Skin of body (tissue), 2 donors: ENCODE results near the gene PCDHGB1. TPM values are rescaled to one million over a fixed set of nuclear protein-coding genes. Genes with fewer than 3 reads are reported as not detected.
"Not testable (repeated sequence)": the region's sequence is repeated elsewhere in the genome, so short reads cannot be mapped to it uniquely, and the experiment has no call there.

Experiments used
- DNase-seq: peaks from one replicate; lab custom pipeline; 2025; lab: John Stamatoyannopoulos, UW
- total RNA-seq: library from RNA; depleted of rRNA; stranded (reverse); fragments of >200 nt; gene quantifications from one replicate; pipeline ENCODE4 v1.2.3, GENCODE V29; 2014

PCDHGB1 gene
- 2.6 TPM for total RNA-seq

DNA sequence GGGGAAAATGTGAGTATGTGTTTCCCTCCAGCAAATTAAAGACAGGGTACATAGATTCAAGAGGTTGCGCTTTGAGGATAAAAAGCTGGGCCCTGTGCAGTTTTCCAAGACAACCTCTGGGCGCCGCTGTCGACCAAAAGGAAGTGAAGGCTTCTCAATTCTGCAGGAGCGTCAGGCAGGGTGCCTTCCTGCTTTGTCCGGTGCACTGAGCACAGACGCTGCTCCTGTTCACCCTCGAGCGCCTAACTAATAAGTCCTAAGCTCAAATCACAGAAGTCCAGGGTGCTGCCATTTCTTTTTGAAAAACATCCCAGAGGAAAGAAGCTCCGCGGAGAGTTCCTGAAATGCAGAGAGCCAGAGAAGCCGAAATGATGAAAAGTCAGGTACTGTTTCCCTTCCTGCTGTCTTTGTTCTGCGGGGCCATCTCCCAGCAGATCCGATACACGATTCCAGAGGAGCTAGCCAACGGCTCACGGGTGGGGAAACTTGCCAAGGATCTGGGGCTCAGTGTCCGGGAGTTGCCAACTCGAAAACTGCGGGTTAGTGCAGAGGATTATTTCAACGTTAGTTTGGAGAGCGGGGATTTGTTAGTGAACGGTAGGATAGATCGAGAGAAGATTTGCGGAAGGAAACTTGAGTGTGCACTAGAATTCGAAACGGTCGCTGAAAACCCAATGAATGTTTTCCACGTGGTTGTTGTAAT, at the start of gene PCDHGB1:
TSS of gene PCDHGB1 (plus strand) at position 183 of the 703 bp plus-strand sequence. CDS start at position 345, 162 bp downstream.
- DNase-seq: no peak

- DNase-seq: no peak
Measured at GRCh38 chr5:141303756-141304155, 46.1 kb upstream of the PCDHGB1 start, which contains the start of gene SLC25A2. SLC25A2 (minus strand) TSS chr5:141304049; CDS start chr5:141303865, 184 bp downstream.

- DNase-seq: no peak
Measured at GRCh38 chr5:141306630-141307029, 43.3 kb upstream of the PCDHGB1 start.

DNA sequence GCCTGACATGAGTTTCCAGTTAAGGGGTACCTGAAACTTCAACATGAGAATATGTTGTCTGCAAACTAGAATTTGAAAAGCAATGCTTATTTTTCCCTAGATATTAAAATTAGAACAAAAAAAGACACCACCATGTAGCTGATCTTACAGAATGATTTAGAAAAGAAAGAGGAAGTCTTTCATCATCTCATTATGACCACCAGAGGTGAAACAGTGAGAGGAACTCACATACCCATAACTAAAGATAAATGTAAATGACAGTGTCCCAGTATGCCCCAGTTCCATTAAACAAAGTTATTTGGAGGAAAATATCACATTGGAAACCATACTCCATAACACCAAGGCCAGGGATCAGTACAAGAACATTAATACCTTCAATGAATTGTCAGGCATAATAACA, 36.2 kb upstream of the PCDHGB1 start:
- DNase-seq: no peak

- DNase-seq: not testable (repeated sequence)
Measured at GRCh38 chr5:141316963-141317362, 32.9 kb upstream of the PCDHGB1 start.

DNA sequence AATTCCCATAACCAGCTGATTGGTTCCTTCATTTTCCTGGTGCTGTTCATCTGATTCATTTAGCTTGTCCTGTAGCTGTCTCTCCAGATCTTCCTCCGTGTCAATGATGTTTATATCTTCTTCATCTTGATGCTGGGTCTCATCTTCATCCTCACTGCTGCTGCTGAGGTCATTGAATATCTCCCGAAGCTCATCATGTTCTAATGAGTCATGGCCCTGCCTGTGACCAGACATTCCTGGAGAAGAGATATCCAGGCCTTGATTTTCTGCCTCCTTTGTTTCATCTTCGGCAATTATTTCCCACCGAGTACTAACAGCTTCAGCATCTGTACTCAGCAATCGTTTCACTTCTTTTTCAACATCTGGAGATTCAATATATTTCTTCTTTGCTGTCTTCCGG, 30.7 kb upstream of the PCDHGB1 start:
- DNase-seq: no peak

GRCh38 chr5:141319699-141320098, 30.2 kb upstream of the PCDHGB1 start:
- no peak for DNase-seq

GRCh38 chr5:141320225-141321169, 29.4 kb upstream of the PCDHGB1 start, which contains the start of gene TAF7:
TAF7 (minus strand) TSS chr5:141320784; CDS start chr5:141320044, 740 bp downstream.
- DNase-seq: peak; percentile 91

DNA sequence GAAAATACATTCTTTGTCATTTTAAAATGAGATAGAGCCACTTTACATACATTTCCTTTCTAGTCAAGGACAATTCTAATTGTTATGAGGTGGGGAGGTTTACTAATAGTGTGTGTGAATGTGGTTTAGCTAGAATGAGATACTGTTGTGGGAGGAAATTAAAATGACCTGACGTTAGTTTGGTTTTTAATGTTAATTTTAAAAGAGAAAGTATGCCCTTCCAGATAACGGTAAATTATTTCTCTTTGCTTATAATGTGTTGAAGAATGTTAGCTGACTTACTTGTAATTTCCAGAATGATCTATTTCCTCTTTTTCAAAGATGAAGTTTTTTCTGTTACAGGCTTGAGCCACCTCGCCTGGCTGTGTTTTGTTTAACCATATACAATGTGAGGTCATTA, 27.6 kb upstream of the PCDHGB1 start:
- no peak for DNase-seq

GRCh38 chr5:141326088-141326854, 23.6 kb upstream of the PCDHGB1 start:
- DNase-seq: no peak

GRCh38 chr5:141328231-141328630, 21.7 kb upstream of the PCDHGB1 start:
- no peak for DNase-seq

DNA sequence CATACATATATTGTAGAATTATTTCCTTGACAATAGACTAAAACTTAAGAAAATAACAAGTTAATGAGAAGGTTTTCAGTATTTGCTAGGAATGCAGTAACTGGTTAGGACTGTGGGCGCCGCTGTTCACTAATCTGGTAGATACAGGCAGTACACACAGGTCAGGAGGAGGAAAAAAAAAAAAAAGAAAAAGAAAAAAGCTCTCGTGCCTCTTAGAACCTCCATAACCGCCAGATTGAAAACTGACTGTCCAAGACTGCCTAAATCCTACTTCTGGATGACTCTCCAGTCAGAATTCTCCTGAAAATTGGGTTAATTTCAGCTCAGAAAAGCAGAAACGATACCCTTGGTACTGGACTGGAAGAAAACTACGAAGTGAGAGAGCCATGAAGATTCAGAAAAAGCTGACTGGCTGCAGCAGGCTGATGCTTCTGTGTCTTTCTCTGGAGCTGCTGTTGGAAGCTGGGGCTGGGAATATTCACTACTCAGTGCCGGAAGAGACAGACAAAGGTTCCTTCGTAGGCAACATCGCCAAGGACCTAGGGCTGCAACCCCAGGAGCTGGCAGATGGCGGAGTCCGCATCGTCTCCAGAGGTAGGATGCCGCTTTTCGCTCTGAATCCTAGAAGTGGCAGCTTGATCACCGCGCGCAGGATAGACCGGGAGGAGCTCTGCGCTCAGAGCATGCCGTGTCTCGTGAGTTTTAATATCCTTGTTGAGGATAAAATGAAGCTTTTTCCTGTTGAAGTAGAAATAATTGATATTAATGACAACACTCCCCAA, 19.4 kb upstream of the PCDHGB1 start, which contains the start of gene PCDHGA1:
TSS of gene PCDHGA1 (plus strand) at position 216 of the 782 bp plus-strand sequence.
- no peak for DNase-seq

DNA sequence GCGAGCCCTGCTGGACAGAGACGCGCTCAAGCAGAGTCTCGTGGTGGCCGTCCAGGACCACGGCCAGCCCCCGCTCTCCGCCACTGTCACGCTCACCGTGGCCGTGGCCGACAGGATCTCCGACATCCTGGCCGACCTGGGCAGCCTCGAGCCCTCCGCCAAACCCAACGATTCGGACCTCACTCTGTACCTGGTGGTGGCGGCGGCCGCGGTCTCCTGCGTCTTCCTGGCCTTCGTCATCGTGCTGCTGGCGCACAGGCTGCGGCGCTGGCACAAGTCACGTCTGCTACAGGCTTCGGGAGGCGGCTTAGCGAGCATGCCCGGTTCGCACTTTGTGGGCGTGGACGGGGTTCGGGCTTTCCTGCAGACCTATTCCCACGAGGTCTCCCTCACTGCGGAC, 17.3 kb upstream of the PCDHGB1 start:
- DNase-seq: not testable (repeated sequence)

DNA sequence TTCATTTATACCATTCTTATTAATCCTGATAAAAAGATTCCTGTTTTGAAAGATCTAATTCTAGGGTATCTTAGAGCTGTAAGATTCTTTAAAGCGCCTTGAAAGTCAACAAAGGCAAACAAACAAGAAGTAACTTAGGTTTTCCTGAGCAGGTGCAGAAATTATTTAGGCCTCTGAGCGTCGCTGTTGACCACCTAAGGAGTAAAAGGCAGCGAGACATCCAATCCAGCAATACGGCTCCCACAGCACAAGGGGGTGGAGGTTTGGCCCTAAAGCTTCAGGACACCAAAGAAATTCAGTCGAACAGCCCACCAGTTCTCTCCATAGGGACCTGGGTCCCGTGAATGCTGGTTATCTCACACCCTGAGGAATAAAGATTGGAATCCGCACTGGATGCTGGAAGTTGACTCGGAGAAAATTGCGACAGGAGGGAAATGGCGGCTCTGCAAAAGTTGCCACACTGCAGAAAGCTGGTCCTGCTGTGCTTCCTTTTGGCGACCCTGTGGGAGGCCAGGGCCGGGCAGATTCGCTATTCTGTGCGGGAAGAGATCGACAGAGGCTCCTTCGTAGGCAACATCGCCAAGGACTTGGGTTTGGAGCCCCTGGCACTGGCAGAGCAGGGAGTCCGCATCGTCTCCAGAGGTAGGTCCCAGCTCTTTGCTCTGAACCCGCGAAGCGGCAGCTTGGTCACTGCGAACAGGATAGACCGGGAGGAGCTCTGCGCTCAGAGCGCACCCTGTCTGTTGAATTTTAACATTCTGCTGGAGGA, 11.2 kb upstream of the PCDHGB1 start, which contains the start of gene PCDHGA2:
TSS of gene PCDHGA2 (plus strand) at position 223 of the 769 bp plus-strand sequence.
- DNase-seq: no peak

- DNase-seq: not testable (repeated sequence)
Measured at GRCh38 chr5:141340781-141341354, 9.0 kb upstream of the PCDHGB1 start.

DNA sequence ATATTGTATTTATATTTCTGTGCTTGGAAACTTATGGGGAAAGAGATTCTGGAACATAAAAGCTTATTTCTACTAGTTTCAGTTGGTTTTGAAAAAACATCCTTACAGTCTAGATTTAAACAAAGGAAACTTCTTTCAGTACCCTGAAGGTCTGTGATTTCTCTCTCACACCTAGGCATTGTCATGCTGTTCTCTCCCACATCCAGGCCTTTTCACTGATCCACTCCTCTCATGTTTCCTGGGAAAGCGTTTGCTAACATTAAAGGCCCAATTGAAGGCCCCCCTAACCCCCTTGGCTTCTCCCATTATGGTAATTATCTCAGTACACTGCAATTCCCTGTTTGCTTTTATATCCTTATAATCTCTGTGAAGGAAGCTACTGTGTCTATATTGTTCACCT, 7.1 kb upstream of the PCDHGB1 start:
- no peak for DNase-seq

DNA sequence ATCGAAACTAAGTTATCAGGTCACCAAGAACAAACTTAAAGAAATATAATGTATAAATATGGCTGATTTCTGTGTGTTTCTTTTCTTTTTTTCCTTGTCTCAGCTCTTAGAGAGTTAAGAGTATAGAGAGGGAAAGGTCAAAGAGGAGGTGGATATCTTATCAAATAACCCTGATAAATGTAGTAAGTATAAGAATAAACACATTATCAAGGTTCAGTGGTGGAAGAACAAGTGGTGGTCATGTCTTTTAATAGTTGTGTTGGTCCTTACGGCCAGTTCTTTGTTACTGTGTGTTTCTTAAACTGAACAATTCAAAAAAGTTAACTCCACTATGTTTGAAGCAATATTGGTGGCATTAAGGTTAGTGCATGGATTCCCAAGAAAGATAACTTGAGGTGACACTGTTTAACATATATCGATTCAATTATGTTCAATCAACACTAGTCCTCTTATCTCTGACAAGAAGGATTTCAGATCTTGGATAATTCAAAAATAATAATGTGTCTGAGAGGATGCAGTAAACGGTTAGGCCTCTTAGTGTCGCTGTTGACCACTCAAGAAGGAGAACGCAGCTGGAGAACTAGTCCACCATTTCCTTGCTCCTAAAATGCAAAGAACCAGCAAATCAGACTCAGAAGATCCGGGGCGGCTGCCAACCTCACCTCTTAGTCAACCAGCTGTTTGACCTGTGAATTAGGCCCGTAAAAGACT, 6.5 kb upstream of the PCDHGB1 start, which contains the start of gene PCDHGA3:
TSS of gene PCDHGA3 (plus strand) at position 588 of the 711 bp plus-strand sequence. CDS start 205 bp downstream, outside the sequence.
- no peak for DNase-seq

- no peak for DNase-seq
Measured at GRCh38 chr5:141343953-141344463, 5.9 kb upstream of the PCDHGB1 start.
